Stimulated activated CD4-positive, alpha-beta T cell treated with anti-CD3 and anti-CD28 coated beads, Interleukin-4, amount 100 ng/mL, for 48 hours (primary cell): ENCODE measurements around the gene PICK1.
A peak's percentile ranks its signal among the peaks of the same experiment; 100 is the strongest.

Source experiments
- DNase-seq, 2 donors: peaks; one replicate each; pipeline ENCODE4 v3.0.0-alpha.2; 2020; ENCODE audit warnings: low read depth in 2 of 2

The PICK1 gene

GRCh38 chr22:38049812-38050619 lies 7.2 kb upstream of the PICK1 start:
- DNase-seq = no peak

- no peak for DNase-seq
Measured at GRCh38 chr22:38050720-38051119, 6.5 kb upstream of the PICK1 start.

DNA sequence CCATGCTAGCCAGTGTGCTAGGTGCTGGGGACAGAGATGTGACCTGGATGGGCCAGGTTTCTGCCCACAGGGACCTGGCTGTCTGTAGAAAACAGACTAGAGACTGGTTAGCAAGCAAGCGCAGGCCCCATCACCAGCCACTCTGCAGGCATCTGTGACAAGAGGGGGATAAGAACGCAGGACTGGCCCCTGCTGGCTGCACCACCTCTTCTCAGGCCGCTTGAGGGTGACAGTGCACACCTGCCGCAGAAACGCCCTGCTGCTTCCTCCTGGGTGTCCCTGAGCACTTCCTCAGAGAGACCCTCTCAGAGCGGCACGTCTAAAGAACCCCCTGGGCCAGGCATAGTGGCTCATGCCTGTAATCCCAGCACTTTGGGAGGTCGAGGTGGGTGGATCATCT lies 5.9 kb upstream of the PICK1 start:
- no peak for DNase-seq

GRCh38 chr22:38051900-38052862 lies 5.0 kb upstream of the PICK1 start:
- DNase-seq = peak; percentile 52 to 68

DNA sequence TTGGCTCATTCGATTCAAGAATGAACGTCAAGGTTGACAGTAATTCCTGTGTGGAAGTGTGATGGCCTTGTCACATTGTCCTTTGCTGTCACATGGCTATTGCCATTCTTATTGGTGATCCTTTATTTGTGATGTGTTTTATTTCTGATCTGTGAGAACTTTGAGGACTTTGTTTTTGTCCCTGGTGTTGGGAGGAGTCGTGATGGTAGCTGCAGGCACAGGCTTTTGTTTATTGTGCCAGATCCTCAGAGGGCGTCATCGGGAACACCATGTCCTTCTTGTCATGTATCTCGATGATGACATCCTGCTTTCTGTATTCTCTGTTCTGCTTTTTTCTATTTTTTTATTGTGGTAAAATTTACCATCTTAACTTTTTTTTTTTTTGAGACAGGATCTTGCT lies 5.6 kb downstream of the PICK1 start:
- DNase-seq = no peak

DNA sequence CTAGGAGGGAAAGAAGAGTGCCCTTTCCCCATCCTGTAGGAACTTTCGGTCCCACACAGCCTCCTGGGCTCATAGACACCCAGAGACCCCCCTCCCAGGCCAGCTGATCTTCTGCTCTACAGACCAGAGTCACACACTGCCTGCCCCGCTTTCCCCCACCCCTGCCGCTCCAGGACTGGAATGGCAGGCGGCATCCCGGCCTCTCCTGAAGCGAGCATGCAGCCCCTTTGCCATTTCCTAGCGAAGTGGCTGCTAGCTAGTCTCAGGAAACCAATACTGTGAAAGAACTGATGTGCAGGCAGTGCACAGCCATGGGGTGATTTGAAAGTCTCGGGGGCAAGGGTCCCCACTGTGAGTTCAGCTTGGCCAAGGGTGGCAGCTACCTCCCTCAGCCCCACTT lies 8.3 kb downstream of the PICK1 start:
- no peak for DNase-seq

DNA sequence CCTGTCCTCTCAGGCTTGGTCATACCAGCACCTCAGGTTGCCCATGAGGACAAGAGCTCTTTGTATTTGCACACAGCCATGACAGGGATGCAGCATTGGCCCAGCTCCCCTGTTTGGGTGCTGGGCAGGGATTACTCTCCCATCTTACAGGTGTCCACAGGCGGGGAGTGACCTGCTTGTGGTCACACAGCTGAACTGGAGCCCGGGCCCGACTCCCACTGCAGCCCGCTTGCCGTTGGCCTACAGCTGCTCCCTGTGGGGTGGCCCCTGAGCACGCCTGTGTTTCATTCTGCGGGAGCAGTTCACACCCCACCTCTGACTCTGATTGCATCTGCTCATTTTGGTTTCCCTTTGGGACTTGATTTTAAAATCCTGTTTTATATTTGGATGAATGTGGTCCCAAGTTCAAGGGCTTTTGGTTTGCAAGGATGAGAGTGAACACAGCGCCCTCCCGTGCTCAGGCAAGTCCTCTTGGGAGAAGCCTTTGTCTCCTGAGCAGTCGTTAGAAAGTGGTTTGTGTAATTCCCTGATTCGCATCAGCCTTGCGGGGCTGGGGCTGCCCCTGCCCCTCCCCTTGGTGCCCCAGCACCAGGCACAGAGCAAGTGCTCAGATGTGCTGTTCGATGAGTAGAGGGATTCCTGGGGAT lies 9.3 kb downstream of the PICK1 start:
- DNase-seq = no peak

DNA sequence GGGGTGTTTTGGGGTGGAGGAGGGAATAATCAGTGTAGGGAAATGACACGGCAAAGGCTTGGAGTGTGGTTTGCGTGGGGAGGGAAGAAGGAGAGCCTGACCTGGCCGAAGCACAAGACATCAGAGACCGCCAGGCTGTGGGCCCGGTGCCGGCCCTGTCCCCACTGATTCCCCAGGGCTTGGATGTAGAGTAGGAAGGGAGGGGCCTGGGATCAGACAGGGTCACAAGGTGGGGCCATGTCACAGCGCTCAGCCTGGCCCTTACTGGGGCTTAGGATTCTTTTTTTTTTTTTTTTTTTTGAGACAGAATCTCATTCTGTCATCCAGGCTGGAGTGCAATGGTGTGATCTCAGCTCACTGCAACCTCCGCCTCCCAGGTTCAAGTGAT lies 9.8 kb downstream of the PICK1 start:
- DNase-seq = no peak

DNA sequence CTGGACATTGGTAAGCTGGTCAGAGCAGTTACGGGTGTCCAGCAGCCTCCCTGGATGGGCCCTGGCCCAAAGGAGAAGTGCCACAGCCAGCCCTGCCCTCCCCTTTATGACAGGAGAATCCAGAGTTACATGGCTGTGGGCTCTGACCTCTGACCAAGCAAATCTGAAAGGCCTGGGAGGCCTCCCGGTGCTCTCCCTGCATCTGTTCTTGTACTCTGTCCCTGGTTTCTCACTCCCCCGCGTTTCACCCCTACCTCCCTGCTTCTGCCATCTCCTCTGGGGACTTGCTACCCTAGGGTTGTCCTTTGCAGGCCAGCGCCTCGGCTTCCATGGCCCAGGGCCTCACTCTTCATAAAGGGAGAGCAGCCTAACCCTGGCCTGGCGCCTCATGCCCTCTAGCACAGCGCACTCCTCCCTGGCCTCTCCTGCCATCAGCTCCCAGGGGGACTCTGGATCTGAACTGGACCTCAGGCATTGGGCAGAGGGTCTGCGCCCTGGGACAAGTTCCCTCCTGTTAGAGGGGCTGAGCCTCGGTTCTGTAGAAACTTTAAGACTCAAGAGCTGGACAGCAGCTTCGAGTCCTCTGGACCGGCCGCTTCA lies 10.7 kb downstream of the PICK1 start:
- no peak for DNase-seq

DNA sequence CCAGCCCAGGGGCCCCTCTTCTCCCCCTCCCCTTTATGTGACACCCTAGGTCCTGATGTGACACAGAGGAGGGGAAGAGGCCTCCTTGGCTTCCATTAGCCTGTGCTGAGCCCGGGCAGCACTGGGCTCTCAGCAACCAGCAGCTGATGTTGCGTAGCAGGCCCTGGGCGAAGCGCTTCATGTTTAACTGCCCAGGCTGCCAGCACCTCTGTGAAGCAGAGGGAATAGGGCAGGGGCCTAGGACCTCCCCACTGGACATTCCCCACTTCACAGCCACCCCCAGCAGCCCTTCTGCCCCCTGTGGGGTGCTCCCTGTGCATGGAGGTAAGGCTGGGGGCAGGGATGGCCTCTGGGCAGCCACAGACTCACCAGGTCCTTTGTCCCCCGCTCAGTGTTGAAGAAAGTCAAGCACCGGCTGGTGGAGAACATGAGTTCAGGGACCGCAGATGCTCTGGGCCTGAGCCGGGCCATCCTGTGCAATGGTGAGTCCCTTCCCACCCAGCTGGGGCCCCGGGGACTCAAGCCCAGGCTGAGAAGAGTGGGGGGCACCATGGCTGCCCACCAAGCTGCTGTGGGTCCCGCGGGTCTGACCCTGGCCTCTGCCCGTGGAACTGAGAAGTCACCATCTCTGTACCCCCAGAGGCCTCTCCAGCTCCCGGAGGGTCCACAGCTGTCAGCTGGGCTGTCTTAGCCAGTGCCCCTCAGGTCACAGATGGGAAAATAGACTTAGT lies 11.6 kb downstream of the PICK1 start:
- no peak for DNase-seq

DNA sequence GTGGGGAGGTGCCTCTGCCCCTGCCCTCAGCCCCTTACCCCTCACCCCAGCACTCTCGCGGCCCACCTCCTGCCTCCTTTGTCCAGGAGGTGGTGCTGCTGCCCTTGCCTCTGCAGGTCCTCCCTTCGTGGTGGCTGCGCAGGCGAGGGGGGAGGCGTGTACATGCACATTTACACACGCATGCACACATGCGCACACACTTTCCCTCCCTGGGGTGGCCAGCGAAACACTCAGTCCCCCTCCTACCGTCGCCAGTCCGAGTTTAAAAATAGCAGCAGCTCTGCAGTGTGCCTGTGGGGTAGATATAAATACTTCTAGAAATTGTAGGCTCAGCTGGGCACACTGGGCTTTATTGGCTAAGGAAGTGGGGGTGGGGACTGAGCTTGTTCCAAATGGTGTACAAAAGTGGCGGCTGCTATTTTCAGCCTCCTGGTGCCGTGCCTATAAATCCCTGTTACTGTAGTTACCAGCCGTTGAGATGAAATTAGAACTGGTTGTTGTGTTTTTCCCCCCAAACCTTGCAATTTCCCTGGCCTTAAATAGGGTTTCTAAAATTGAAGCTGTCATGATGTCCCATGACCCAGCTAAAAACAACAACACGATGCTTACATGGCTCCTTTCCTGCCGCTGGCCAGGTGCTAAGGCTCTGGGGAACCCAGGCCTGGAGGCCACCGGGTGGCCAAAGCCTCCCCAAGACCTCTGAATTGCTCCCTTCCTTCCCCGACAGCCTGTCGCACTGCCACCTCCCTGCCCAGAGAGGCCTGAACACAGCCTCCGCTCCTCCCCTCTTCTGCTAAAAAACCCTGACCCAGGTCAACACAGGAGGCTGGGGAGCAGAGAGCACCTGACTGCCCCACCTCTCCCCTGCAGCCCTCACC lies 12.4 kb downstream of the PICK1 start:
- no peak for DNase-seq

GRCh38 chr22:38070250-38070921 lies 13.2 kb downstream of the PICK1 start:
- DNase-seq = no peak

DNA sequence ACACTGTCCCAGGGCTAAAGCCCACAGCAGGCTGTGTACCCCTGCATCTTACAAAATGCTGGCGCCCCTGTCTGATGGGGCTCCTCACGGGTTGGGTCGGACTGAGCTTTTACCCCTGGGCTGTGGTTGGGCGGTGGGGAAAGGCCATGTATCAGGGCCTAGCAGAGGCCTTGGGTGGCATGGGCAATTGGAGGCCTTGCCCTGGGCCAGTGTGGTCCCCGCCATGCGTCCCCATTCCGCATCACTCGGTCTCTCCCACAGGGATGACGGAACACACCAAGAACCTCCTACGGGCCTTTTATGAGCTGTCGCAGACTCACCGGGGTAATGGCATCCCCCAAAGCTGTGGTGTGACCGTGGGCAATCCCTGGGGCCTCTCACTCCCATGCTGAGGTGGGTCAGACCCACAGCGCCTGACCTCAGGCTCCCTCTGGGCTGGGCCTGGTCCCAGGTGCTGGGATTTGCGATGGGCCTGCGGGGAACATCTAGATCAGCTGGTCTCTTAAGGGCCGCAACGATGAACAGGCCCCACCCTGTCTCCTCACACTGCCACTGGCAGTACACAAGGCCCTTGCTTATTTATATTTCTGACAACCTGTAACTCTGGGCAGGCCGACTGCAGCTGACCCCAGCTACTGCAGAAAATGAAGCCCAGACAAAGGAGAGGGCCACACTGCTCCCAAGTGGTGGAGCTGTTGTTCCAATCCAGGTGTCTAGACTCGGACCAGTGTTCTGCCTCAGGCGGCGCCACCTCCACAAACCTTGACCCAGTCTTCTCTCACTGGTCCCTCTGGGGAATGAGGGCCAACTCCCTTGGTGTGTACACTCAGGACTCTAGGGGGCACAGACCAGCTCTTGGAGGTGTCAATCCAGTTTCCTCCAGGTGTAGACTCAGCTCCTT lies 14.5 kb downstream of the PICK1 start:
- DNase-seq = no peak

DNA sequence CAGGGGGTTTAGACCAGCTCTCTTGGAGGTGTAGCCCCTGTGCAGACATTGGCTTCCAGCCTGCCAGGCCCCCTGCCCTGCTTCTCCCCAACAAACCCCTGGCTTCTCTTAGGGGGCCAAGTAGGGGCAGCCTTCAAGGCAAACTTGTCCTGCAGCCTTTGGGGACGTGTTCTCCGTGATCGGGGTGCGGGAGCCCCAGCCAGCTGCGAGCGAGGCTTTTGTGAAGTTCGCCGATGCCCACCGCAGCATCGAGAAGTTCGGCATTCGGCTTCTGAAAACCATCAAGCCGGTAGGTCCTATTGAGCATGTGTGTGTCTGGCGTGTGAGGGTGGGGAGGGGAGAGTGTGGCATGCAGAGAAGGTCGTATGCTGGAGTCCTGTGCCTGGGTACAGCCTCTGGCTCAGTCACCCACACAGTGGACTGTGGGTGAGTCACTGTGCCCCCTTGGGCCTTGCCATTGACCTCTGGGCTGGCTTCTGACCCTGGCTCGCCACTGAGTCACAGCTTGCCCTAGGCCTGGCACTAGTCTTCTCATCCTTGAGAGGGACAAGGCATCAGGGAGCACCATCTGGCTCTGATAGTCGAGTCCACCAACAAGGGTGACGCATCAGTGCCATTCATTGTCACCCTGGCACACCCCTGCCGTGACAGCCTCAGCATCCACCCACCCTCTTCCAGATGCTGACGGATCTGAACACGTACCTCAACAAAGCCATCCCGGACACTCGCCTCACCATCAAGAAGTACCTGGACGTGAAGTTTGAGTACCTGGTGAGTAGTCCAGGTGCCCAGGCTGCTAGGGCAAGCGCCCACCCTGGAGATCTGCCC lies 15.3 kb downstream of the PICK1 start:
- no peak for DNase-seq

DNA sequence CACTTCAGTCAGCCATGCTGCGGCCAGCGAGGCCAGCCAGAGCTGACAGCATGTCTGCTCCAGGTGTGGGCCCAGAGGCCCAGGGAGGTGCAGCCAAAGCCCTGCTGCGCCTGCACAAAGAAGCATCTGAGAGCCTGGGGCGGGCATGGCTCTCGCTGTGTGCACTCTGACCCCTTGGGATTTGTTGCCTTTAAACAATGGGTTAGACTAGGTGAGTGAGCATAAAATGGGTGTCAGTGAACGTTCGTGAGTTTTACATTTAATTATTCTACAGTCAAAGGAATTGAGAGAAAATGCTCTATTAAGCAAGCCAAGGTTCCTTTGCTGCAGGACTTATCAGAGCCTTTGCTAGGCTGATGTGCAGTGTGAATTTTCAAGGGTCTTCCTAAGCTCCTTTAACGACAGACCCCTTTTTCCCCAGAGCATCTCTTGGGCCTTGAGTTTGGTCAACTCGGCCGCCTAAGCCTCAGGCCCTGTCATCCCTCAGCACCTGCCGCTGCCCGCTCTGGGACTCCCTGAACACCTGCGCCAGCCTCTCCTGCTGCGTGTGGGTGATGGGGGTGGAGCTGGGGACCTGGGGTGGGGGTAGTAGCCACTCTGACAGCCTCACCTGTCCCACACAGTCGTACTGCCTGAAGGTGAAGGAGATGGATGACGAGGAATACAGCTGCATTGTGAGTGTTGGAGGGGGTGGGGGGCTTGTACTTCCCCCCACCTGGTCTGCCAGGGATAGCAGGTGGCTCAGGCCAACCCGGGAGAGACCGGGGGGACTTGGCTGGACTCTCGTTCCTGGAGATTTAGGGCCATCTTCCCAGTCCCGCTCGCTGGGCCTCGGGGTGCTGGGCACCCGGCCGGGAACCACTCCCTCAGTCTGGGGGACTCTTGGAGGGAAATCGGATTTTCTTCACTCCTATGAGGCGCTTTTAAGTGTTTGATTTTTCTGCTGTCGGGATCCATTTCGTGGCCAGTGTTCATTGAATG lies 16.2 kb downstream of the PICK1 start:
- DNase-seq = no peak
